22Rv1 (cell line): ENCODE data around the gene PHGDH.

Source experiments
- H3K27ac ChIP-seq: fragments of 450-650 bp; 2 replicates; pipeline ENCODE4 v1.5.1; 2017
- ZFX ChIP-seq: fragments of 450-650 bp; IDR thresholded peaks from 2 replicates; pipeline ENCODE4 v1.6.1; 2017; ENCODE audit warnings: antibody characterized with exemption, borderline replicate concordance
- TF ChIP-seq, protein P1 (sequence below): fragments of 450-650 bp; IDR thresholded peaks from 2 replicates; pipeline ENCODE4 v1.5.1; 2017; ENCODE audit warnings: mild to moderate bottlenecking

PHGDH gene

DNA sequence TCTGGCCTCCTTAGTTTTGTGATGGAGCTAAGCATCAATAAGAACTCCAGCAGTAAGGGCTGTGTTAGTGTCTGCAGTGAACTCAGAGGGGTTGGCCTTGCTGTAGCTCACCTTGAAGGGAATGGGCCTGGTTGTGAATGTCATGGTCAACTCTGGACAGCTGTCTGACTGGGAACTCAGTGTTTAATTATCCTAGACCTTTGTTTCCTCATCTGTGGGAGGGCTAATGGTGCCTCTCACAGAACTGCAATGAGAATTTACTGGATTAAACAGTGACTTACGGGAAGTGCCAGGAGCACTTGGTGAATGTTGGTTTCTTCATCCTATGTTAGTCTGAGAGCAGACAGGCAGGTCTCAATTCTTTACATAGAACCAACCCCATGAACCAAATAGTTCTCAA is 33.3 kb downstream of the PHGDH start:
- H3K27ac ChIP-seq, result no peak overlapping the region
- TF ChIP-seq, protein P1, sequence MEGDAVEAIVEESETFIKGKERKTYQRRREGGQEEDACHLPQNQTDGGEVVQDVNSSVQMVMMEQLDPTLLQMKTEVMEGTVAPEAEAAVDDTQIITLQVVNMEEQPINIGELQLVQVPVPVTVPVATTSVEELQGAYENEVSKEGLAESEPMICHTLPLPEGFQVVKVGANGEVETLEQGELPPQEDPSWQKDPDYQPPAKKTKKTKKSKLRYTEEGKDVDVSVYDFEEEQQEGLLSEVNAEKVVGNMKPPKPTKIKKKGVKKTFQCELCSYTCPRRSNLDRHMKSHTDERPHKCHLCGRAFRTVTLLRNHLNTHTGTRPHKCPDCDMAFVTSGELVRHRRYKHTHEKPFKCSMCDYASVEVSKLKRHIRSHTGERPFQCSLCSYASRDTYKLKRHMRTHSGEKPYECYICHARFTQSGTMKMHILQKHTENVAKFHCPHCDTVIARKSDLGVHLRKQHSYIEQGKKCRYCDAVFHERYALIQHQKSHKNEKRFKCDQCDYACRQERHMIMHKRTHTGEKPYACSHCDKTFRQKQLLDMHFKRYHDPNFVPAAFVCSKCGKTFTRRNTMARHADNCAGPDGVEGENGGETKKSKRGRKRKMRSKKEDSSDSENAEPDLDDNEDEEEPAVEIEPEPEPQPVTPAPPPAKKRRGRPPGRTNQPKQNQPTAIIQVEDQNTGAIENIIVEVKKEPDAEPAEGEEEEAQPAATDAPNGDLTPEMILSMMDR, result no peak
- TF ChIP-seq ZFX, result no peak

DNA sequence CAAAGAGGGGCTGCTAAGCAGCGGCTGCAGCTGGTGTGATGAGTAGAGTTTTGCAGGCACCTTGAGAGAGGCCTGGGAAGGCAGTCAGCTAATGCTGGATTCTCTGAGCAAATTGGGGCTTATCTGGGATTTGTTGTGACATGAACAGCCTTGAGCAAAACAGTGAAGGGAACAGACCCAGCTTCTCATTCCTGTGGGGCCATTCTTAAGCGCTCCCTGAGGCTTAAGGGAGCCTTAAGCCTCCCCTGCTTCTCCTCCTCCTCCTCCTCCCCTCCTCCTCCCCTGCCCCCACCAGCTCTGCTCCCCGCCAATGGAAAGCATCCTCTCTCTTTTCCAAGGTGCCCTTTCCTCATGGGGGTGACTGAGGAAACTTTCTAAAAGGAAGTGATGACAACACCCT is 35.7 kb downstream of the PHGDH start:
- TF ChIP-seq, protein P1, result no peak
- no peak for TF ChIP-seq ZFX
- H3K27ac ChIP-seq, result no peak overlapping the region

DNA sequence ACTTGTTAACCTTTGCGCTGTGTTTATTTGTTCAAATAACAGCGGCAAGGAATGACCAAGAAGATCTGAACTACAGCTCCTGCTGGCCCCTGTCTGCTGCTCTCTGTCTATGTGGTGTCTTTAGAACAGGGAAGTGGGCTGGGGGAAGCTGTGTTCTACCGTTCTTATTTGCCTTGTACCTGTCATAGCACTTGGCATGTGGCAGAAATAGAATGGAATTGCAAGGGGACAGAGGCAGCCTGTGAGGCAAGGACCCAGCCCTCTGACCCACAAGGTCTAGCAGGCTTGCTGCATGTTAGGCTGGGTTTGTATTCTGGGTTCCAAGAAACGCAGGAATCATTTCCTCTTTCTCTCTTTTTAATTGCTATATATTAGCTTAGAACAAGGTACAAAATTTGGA is 36.3 kb downstream of the PHGDH start:
- no peak overlapping the region for H3K27ac ChIP-seq
- TF ChIP-seq, protein P1, result no peak
- TF ChIP-seq ZFX, result no peak

DNA sequence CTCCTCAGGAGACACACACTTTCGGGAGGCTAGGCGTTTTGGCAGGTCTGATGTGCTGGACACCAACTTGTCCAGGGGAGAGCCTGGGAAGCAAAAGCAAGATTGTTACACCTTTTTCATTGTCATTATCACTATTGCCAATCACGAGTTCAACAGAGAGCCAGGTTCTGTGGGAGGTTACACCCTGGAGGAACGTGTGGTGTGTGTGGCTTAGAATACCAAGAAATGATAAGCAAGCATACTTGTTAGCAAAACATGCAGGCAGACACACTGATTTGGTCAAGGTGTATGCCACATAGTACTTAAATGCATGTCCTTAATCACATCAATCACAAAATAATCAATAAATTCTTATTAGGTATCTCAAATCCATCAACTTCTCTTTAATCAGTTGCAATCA is 40.9 kb downstream of the PHGDH start:
- H3K27ac ChIP-seq, result no peak overlapping the region
- TF ChIP-seq, protein P1, result no peak

DNA sequence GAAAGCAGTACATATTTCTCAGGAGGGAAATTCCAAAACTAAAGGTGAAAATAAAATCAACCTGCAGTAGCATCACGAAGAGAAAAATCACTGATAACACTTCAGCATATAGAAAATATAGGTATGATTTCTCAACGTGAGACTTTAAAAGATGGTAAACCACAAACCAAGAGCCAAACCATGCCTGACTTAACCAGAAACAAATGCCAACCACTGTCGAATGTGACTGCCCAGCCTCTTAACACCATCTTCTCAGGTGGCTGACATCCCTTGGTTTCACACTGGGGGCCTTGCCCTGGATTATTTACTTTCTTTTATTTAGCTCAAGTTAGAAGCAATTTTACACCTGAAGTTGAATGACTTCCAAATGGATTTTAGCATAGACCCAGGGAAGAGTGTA is 46.9 kb downstream of the PHGDH start:
- H3K27ac ChIP-seq, result no peak overlapping the region
- TF ChIP-seq, protein P1, result no peak
- TF ChIP-seq ZFX, result no peak

DNA sequence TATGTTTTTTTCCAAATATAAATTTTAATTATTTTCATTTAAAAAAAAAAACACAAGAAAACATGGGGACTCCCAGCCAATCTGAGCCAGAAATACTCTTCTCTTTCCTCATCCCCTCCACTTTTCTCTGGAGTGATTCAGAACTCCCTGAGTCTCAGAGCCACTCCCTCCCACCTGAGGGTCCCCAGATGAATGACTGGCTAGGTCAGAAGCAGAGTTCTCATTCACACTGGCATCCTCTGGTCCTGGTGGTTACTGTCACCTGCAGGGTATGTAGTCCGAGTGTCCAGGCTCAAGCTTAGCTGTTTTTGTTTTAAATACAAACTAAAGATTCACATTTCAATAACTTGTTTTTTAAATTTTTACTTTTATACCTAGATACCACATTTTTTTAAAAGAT is 50.7 kb downstream of the PHGDH start:
- no peak overlapping the region for H3K27ac ChIP-seq
- TF ChIP-seq, protein P1, result no peak
- no peak for TF ChIP-seq ZFX

DNA sequence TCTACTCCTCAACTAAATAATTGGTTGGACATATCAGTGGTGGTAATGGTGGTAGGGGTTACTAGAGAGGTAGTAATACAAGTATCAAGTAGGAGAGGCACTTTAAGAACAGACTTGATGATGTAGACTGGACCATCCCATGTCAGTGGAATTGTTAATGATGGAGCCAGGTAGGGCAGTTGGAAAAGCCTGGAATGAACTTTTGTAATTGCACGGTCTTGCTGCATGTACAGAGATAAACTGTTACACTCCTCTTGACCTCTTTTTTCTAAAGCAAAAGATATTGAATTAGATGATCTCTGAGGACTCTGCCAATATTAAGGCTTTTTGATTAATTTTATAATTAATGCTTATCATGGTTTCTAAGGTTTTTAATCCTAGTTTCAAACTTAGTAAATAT is 51.2 kb downstream of the PHGDH start:
- no peak for TF ChIP-seq ZFX
- TF ChIP-seq, protein P1, result no peak

More for the DNA sequence above, 51.2 kb downstream of the PHGDH start:
- no peak overlapping the region for H3K27ac ChIP-seq
